Measurements from ENCODE around the gene RBAK.
"Not testable (repeated sequence)": the region's sequence is repeated elsewhere in the genome, so short reads cannot be mapped to it uniquely, and the experiment has no call there.

RBAK gene

GRCh38 chr7:5045558-5046396 lies at the start of gene RBAK:
Gene RBAK (plus strand): TSS chr7:5045860. CDS start chr7:5048077, 2,217 bp downstream.
- peak; percentile 88 for DNase-seq

GRCh38 chr7:4996696-4997222 lies 48.9 kb upstream of the RBAK start:
- DNase-seq, result no peak

GRCh38 chr7:4998244-4998643 lies 47.4 kb upstream of the RBAK start:
- no peak for DNase-seq

DNA sequence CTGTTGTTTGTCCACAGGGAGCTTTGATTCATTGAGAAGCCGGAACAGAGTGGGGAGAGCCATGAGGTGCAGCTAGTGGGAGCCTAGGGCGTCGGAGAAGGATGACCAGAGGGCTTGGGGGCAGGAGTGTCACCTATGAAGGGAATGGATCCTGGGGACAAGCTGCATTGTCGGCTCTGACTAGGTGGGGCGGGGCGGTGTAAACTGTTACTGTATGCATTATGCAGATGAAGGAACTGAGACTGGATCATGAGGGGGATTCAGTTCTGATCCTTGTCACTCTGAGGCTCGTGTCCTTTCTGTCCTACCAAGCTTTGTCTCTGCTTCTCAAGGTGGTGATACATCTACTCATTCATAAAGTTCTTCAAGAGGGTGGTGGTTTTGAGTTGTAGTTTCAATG lies 46.8 kb upstream of the RBAK start:
- DNase-seq, result no peak

- no peak for DNase-seq
These were observed 46.2 kb upstream of the RBAK start for GRCh38 chr7:4999369-4999950.

DNA sequence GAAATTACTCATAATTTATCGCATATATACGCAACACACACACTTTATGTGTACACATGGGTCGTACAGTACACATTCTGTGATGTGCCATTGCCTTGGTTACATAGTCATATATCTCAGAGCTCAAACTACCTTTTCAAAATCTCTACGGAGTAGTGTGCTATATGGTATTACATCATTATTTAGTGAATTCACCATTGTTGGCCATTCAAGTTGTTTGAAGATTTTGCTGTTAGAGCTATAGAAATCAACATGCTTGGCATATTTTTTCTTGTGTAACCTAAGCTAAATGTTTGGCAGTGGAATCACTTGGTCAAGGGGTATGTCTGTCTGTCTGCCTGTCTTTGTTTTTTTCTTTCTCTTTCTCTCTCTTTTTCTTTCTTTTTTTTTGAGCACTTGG lies 44.7 kb upstream of the RBAK start:
- DNase-seq, result no peak

GRCh38 chr7:5001911-5002310 lies 43.7 kb upstream of the RBAK start:
- DNase-seq, result no peak

DNA sequence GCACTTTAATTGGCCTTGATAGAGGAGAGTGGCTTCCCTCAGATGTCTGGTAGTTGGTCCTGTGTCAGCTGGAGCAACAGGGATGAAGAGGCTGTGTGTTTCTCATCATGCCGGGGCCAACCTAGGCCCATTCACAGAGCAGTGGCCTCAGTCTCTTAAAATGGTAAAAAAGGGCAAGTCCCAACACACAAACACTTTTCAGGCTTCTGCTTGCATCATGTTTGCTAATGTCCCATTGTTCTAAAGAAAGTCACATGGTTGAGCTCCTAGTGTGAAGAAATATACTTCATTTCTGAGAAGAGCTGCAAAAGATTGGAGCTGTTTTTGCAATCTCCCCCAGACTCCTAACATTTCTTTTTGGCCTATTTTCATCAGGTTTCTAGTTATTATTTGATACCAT lies 40.6 kb upstream of the RBAK start:
- no peak for DNase-seq

GRCh38 chr7:5012985-5013384 lies 32.7 kb upstream of the RBAK start:
- no peak for DNase-seq

DNA sequence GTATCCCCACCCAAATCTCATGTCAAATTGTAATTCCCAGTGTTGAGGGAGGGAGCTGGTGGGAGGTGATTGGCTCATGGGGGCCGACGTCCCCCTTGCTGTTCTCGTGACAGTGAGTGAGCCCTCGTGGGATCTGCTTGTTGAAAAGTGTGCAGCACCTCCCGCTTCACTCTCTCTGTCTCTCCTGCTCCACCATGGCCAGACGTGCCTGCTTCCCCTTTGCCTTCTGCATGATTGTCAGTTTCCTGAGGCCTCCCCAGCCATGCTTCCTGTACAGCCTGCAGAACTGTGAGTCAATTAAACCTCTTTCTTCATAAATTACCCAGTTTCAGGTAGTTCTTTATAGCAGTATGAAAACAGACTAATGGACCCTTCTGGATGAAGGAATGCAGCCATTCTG lies 29.7 kb upstream of the RBAK start:
- DNase-seq, result not testable (repeated sequence)

DNA sequence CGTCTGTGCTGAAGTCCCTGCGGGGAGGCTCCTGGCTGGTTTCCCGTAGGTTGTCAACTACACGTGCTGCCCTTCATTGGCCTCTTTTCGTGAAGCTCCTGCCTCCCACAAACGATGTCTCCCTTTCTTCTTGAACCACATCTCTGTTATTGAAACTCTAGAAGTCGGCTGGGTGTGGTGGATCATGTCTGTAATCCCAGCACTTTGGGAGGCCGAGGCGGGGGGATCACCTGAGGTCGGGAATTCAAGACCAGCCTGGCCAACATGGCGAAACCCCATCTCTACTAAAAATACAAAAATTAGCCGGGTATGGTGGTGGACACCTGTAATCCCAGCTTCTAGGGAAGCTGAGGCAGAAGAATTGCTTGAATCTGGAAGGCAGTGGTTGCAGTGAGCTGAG lies 28.0 kb upstream of the RBAK start:
- DNase-seq, result not testable (repeated sequence)

DNA sequence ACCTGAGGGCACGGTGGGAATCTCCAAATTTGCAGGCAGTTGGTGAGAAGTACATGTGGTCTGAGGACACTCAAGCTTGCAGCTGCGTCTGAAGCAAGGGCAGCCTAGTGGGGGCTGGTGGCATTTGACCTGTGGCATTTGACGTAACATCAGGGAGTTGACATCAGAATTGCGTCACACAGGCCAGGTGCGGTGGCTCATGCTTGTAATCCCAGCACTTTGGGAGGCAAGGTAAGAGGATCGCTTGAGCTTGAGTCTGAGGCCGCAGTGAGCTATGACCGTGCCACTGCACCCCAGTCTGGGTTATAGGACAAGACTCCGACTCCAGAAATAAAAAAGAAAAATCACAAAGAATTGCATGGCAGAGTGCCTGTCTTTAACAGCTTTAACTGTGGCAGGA lies 25.6 kb upstream of the RBAK start:
- DNase-seq, result no peak

DNA sequence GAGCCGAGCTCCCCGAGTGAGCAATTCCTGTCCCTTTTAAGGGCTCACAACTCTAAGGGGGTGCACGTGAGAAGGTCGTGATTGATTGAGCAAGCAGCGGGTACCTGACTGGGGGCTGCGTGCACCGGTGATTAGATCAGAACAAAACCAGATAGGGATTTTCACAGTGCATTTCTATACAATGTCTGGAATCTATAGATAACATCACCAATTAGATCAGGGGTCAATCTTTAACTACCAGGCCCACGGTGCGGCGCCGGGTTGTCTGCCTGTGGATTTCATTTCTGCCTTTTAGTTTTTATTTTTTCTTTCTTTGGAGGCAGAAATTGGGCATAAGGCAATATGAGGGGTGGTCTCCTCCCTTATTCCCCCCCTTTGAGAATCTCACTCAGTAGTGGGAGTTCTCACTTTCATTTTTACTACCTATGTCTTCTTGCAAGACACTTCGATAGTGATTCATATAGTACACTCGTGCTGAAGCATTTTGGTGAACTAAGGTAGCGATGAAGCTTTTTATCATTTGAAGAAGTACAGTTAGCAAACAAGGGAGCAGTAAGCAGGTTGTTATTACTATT lies 24.6 kb upstream of the RBAK start:
- not testable (repeated sequence) for DNase-seq

- not testable (repeated sequence) for DNase-seq
These were observed 22.0 kb upstream of the RBAK start for GRCh38 chr7:5023626-5024025.

DNA sequence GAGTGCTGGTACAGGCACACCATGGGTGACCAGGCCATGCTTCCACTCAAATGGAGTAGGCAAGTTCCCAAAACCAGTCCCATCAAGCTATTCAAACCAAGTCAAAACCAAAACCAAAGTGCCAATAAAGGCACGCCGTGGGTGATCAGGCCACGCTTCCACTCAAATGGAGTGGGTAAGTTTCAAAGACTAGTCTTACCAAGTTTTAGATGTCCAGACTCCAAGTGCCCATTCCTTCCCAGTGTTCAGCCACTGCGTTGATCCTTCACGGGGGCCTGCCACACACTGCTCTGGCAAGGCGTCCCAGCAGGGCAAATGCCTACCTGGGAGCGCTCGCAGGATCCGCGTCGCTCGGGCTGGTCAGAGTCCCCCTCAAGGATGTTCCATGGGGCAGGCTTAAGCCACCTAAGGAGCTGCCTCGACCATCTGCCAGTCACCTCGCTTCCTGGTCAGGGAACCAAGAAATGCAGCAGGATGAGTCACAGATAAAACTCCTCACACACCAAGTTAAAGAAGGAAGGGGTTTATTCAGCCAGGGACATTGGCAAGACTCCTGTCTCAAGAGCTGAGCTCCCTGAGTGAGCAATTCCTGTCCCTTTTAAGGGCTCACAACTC lies 17.8 kb upstream of the RBAK start:
- DNase-seq, result not testable (repeated sequence)

GRCh38 chr7:5033186-5033585 lies 12.5 kb upstream of the RBAK start:
- not testable (repeated sequence) for DNase-seq

DNA sequence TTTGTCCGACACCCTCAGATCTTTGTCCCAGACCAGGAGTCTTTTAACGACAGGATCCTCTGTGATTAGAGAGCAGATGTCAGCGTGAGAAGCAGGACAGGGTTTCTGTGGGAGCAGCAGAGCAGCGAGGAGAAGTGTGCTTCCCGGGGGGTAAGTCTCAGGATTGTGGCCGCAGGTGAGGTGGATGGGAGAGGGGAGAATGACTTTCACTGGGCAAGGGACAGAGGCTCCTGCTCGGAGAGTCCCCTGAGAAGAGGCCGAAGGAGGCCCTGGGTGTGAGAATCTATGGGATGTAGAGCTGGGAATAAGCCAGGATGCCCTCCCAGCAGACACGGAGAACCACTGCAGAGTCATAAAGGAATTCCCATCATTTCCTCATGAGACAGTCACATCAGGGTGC lies 10.4 kb upstream of the RBAK start:
- no peak for DNase-seq

- no peak for DNase-seq
These were observed 9.2 kb upstream of the RBAK start for GRCh38 chr7:5036446-5036845.

DNA sequence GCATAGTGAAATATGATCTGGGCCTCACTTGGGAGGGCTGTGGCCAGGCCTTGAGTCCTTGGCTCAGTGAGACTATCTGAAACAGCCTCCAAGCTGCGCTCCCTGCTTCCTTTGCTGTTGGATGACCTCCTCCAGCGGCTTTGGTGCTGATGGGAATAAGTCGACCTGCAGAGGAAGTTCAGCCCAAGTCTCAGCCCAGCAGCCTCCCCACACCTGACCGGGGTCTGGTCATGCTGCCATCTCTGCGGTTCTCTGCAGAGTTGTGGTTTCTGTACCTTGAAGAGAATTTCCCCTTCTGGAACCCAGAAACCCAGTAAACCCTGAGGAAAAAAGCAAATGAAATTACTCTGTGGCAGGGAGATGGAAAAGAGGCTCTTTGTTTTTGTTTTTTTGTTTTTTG lies 4.6 kb upstream of the RBAK start:
- no peak for DNase-seq

DNA sequence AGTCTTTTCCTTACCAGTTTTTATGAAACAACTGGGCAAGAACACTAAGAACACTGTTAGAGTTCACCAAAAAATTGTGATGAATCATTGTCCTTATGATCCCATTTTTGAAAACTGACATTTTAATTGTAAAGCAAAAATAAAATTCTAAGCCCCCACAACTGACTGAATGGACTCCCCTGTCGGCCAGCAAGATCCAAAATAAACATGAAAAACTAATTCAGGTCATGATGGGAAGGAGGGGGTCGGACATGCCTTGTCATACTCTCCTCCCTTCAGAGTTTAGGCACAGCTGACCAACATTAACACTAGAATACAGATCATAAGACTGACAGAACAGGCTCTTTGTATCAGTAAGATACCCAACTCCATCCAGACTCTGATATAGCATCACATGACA lies 2.0 kb upstream of the RBAK start:
- DNase-seq, result no peak

DNA sequence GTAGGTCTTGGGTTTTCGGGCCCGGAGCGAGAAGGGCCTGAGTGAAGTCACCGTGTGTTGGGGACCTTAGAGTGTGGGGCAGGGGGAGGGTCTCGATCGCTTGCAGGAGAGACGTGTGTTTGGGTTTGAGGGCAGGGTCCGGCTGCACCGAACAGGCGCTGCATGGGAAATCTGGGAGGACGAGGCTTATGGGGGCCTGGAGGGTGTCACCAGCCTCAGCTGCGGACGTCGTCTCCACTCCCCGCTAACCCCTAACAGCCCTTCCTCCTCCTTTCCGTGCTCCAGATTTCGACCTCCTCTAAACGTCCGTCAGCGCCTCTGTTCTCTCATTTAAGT lies 705 bp downstream of the RBAK start:
- not testable (repeated sequence) for DNase-seq

- not testable (repeated sequence) for DNase-seq
These were observed 1.5 kb downstream of the RBAK start for GRCh38 chr7:5047127-5047526.

DNA sequence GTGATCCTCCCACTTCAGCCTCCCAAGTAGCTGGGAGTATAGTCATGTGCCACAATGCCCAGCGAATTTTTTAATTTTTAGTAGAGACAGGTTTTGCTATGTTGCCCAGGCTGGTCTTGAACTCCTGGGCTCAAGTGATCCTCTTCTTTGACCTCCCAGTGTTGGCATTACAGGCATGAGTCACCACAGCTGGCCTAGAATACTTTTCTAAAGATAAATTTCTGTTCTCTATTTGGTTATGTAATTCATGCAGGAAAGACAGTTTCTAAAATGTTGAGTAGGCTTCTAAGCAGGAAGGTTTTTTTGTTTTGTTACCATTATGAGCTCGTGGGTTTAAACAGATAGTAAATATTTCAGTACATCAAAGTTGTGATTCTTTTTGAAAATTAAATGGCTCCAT lies 5.0 kb downstream of the RBAK start:
- DNase-seq, result no peak

DNA sequence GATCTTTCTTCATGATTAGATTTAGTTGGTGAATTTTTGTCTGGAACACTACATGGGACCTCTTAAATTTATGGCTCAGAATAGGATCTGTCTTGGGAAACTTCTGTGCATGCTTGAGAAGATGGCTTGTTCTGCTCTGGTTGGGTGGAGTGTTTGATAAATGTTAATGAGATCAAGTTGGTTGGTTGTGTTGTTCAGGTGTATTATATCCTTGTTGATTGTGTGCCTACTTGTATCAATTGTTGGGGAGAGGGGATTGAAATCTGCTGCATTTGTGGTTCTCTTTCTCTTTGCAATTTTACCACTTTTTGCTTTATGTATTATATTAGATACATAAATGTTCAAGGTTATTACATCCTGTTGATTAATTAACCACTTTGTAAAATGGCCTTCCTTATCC lies 6.1 kb downstream of the RBAK start:
- DNase-seq, result not testable (repeated sequence)
